NCI-H1436 (cell line): ENCODE data around the gene MIEN1.
"Not testable (repeated sequence)": the region's sequence is repeated elsewhere in the genome, so short reads cannot be mapped to it uniquely, and the experiment has no call there.

Experiments used
- DNase-seq: peaks from one replicate; lab custom pipeline; 2025; lab: John Stamatoyannopoulos, UW

The MIEN1 gene

DNA sequence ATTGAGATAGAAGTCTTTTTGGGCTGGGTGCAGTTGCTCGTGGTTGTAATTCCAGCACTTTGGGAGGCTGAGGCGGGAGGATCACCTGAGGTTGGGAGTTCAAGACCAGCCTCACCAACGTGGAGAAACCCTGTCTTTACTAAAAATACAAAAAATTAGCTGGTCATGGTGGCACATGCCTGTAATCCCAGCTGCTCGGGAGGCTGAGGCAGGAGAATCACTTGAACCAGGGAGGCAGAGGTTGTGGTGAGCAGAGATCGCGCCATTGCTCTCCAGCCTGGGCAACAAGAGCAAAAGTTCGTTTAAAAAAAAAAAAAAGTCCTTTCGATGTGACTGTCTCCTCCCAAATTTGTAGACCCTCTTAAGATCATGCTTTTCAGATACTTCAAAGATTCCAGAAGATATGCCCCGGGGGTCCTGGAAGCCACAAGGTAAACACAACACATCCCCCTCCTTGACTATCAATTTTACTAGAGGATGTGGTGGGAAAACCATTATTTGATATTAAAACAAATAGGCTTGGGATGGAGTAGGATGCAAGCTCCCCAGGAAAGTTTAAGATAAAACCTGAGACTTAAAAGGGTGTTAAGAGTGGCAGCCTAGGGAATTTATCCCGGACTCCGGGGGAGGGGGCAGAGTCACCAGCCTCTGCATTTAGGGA lies 31.0 kb downstream of the MIEN1 start:
- not testable (repeated sequence) for DNase-seq

DNA sequence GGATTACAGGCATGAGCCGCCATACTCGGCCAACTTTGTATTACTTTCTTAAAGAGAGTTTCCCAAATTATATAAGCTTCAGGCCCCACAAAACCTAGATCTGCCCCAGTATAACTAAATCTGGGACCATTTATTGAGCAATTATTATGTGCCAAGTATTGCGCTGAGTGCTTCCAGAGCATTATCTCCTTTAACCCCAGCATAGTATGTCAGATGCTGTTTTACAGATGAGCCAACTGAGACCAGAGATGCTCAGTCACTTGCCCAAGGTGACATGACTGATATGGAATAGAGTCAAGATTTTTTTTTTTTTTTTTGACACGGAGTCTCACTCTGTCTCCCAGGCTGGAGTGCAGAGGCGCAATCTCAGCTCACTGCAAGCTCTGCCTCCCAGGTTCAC lies 32.4 kb downstream of the MIEN1 start:
- DNase-seq: no peak

DNA sequence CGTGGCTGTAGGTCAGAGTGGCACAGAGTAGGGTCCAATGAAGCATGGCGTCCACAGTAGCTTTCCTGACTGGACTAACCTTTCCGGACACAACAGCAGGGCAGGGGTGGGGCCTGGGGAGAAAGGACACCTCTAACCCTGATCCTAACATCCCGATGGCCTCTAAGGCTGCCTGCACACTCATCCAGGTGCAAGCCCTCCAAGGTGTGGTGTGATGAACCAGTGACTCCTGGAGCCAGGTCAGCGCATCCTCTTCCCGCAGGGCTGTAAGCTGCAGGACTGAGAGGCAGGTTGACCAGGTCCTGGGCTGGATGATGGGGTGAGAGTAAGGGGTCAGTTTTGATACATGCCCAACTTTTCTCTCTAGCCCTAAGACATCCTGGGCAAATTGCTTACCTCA lies 33.6 kb downstream of the MIEN1 start:
- DNase-seq: no peak

DNA sequence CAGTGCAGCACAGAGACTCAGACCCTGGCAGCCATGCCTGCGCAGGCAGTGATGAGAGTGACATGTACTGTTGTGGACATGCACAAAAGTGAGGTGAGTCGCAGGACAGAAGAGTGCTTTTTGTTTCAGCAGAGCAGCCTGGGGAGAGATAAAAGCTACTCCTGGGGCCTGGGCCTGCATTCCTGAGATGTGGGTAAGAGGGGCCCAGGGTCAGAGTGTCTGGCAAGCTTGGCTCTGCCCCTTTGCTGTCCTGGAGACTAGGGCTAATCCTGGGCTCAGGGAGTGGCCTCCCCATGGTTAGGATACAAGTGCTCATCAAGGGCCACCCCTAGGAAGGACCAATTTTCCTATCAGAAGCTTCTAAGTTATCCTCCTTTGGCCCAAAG lies 35.2 kb downstream of the MIEN1 start:
- DNase-seq: no peak

DNA sequence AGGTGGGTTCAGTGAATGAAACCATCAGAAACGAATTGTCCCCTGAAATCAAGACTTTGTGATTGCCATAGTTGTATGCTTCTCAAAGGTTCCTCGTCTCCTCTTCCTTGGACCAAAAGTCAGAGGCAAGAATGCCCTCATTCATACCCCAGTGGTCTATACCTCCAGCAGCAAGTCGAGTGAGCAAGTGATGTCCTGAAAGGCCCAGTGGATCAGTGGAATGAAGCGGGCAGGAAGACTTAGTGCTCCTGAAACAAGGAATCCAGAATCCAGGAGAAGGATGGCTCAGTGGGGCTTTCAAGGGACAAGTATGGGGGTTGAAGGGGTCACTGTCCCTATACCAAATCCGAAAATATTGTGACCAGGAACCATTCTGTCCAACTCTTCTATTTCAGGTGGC lies 35.7 kb downstream of the MIEN1 start:
- DNase-seq: no peak

DNA sequence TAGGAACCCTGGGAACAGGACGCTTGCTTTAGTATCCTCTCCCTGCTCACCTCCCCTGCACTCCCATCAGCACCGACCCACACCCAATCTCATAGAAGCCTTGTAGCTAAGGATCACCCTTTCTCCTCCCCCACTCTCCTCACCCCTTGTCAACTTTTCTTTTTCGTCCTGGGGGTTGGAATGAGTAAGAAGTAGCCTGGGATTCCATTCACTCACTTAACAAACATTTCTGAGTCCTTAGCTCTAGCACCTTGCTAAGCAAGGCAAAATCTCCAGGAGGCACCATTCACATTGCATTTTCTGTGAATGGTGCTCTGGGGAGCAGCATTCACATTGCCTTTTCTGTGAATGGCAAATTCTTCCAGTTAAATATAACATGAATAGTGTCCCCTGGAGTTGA lies 41.4 kb downstream of the MIEN1 start:
- DNase-seq: no peak

DNA sequence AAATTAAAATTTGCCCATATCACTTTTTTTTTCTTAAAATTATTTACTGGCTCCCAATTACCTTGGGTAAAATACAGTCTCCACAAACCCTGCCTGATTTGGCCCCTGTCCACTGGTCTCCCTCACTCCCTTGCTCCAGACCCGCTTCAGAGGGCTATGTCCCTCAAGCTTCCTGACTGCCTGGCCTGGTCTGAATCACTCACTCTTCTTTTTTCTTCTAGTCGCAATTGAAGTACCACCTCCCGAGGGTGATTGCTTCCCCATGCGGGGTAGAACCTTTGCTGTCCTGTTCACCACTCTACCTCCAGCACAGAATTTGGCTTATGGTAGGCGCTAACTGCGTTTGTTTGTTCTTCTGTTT lies 41.9 kb downstream of the MIEN1 start:
- no peak for DNase-seq

DNA sequence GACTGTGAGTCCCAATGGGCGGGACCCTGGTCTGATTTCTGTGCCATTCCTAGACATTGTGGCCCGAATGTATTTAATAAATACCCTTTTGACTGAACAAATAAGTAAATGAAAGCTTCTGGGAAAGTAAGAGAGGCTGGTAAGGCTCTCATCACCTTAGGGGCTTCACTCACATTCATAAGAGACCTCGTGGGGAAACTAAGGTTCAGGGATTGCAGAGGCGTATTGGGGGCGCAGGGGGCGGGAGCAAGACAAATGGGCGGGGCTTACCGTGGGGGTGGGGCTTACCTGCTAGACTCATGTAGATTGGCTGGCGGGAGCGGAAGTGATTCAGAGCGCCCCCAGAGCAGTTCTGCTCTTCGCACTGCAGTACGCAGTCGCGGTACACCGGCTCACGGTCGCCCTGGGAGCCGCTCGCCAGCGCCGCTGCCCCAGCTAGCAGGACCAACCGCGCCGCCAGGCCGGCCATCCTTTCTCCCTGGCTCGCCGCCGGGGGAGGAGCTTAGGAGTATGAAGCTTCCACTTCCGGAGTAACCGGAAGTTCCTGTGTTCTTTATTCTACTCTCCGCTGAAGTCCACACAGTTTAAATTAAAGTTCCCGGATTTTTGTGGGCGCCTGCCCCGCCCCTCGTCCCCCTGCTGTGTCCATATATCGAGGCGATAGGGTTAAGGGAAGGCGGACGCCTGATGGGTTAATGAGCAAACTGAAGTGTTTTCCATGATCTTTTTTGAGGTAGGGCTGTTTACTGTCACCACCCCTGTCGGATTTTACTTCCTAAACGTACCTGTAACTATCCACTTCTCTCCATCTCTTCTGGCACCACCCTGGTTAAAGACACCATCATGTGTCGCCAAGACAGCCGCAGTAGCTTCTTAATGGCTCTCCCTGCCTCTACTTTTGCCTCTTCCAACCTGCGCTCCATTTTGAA lies 42.5 kb downstream of the MIEN1 start, which contains the start of gene PGAP3:
TSS of gene PGAP3 (minus strand) at position 512 of the 929 bp plus-strand sequence. CDS start at position 469, 43 bp downstream.
- DNase-seq: peak; percentile 98

DNA sequence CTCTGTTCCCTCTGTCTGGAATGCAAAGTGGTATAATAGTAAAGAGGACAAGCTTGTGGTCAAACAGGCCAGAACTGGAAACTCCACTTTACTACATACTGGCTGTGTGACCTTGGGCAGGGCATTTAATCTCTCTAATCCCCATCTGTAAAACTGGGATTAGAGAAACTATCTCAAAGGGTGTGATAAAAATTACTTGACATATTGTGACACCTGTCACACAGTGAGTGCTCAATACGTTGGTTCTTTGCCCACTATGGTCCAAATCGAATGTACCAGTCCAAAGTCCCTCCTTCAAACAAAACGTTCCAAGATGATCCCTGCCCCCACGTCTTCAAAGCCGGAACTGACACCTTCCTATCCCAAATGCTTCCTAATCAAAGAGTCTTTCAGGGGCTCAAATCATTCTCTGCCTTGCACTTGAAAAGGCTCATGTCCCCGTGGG lies 43.2 kb downstream of the MIEN1 start:
- no peak for DNase-seq

DNA sequence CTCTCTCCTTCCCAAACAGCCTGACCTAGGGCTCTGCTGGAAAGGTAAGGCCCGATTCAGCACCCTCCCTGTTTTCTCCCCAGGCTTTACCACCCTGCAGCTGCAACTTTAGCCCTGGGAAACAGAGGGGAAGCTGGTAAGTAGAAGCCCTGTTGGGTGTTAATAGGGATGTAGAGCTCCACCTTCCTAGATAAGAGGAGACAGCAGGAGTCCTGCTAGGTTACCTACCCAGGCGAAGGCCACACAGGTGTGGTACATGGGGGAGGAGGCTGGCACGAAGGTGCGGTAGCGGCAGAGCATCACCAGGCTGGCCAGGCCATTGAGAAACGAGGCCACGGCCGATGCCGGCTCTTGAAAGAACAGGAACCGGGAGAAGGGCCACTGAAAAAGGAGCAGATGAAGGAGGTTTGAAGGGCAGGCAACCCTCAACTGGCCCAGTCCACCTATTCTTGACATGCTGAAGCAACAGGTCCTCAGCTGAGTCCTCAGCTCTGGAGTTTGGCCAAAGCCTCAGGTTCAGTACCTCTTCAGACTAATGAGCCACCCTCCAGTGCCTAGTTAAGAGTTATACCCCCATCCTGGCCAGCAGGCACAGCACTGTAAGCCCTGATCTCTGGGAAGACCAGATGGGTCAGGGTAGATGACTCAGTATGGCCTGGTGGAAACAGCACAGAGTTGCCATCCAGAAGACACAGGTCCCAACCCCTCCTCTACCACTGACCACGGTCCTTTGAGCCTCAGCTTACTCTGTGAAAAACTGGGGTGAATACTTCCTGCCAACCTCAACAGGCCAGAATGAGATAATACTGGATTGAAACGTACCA lies 45.8 kb downstream of the MIEN1 start:
- DNase-seq: no peak

DNA sequence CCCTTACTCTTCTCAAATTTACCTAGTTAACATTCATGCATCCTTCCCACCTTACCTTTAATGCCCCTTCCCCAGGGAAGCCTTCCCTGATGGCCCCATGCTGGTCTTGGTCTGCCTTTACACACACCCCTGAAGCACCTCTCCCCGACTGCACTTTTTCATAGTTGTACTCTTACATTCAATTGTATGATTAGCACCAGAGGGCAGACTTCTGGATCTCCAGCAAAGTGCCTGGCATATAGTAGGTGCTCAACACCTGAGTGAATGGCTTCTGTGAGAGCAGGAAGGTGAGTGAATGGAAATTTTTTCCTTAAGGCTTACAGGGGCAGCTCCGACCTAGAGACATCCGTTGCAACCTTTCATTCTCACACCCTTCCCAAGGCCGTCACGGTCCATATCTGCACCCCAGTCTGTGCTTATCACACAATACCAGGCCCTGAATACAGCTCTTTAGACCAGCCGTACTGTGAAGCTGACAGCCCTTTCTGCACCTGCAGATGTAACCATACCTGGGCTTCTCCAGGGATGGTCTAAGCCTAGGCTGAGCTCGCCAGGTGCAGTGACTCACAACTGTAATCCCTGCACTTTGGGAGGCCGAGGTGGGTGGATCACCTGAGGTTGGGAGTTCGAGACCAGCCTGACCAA lies 46.9 kb downstream of the MIEN1 start:
- no peak for DNase-seq

DNA sequence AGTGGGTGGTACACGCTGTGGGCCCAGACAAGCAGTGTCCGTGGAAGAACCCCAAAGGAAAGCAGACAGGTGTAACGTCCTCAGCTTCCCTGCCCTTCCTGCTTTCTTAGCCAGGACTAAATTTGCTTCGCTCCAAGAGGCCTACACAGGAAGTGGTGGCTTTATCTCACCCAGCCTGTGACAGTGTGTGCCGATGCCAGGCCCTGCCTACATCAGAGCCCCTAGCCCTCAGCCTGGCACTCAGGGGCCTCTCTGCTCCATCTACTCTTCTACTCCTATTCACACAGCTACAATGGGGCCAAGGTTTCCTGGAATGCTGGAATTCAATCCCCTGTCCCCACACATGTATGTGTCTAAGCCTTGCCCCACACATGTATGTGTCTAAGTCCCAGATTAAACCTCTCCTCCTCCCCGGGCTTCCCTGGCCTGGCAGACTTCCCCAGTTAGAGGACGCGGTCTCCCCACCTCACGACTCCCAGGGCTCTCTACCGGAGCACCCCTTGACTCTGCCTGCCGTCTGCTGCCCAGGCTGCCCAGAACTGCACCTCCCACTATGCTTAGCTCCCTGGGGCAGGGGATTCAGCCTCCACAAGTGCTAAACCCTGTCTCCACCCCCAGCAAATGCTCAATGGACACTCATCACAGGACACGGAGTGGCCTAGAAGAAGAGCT lies 50.7 kb downstream of the MIEN1 start:
- DNase-seq: no peak
